Cardiac fibroblast (primary cell): ENCODE data around the gene PEAK3.
A peak's percentile ranks its signal among the peaks of the same experiment; 100 is the strongest.

ENCODE experiments used
- DNase-seq, 2 donors: peaks; one replicate each; pipeline versions ENCODE4 v3.0.0 to v3.0.0-alpha.2; 2010; ENCODE audit warnings: low read depth in 2 of 2
- H3K4me3 ChIP-seq, 2 donors: replicated peaks in 1 of 2; 1 replicate in 1 of 2; 2 replicates in 1 of 2; pipeline ENCODE4 v1.5.1; 2011; ENCODE audit warnings: low read depth in 2 of 2, low read length in 2 of 2, mild to moderate bottlenecking in 2 of 2, moderate library complexity in 1 of 2
- CTCF ChIP-seq: IDR thresholded peaks from one replicate; pipeline ENCODE4 v1.5.1; 2011; ENCODE audit warnings: low read depth, mild to moderate bottlenecking, low read length, inconsistent platforms

Gene PEAK3

GRCh38 chr19:2320939-2321338, 39.0 kb upstream of the PEAK3 start:
- no peak for DNase-seq
- no peak overlapping the region for H3K4me3 ChIP-seq
- TF ChIP-seq CTCF: no peak

GRCh38 chr19:2320049-2320448, 38.1 kb upstream of the PEAK3 start:
- H3K4me3 ChIP-seq: no peak overlapping the region
- TF ChIP-seq CTCF: no peak
- no peak for DNase-seq

GRCh38 chr19:2319551-2319950, 37.6 kb upstream of the PEAK3 start:
- no peak overlapping the region for H3K4me3 ChIP-seq
- no peak for TF ChIP-seq CTCF
- DNase-seq: no peak

GRCh38 chr19:2318923-2319322, 36.9 kb upstream of the PEAK3 start:
- no peak for DNase-seq
- no peak for TF ChIP-seq CTCF
- H3K4me3 ChIP-seq: no peak overlapping the region

DNA sequence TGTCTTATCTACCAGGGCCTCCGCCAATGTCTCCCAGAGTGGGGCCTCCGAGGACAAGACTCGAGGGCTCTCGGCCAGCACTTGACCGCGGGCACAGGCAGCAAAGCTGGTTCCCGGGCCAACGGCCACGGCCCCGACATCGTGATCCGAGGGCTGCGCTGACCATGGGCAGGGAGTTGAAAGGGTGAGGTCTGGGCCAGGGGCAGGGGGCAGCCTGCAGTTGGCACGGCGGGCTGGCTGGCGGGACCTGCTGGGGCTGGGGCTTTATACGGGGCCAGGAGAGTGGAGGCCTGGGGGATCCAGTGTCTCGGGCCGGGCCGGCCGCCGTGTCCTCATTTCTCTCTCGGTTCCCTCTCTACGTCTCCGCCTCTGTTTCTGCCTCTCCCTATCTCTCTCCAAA, 35.8 kb upstream of the PEAK3 start:
- DNase-seq: no peak
- H3K4me3 ChIP-seq: no peak overlapping the region
- TF ChIP-seq CTCF: no peak

DNA sequence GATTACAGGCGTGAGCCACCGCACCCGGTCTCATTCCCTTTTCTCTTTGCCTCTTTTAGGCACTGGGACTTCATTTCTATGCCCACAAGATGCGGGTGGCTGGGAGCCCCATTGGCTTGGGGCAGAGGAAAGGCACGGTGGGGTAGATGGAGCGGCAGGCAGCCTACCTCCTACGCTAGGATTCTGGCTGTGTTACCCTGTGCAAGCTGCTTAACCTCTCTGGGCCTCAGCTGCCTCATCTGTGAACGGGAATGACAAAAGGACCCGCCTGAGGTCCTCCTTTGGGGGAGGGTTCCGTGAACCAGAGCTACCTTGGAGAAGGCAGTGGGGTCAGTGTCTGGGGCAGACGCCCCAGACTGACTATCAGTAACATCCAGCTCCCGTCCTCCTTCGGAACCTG, 35.3 kb upstream of the PEAK3 start:
- no peak overlapping the region for H3K4me3 ChIP-seq
- no peak for TF ChIP-seq CTCF
- DNase-seq: no peak

DNA sequence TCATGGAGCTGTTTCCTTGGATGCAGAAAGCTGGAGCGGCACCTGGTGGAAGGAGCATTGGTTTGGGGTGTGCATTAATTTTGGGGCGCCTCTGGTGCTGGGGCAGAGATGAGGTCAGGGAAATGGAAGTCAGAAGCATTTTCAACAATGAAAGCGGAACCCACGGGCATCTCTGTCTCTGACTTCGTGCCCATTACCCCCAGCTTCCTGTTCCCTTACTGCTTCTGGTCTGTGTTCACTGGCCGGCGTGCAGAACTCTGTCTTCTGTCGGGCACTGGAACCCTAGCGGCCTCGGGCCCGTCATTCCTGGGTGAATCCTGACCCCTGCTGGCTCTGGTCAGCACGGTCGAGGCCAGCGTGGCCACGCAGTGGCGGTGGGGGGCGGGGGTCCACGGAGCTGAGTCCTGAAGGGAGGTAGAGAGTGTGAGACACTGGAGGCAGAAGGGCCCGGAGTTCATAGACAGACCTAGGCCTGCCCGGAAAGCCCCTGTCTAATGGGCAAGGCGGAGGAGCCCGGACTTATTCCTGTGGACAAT, 33.9 kb upstream of the PEAK3 start:
- no peak overlapping the region for H3K4me3 ChIP-seq
- peak; percentile 74 for TF ChIP-seq CTCF
- peak; percentile 74 for DNase-seq
